ENCODE results near the gene MEAF6. TPM values are rescaled to one million over a fixed set of nuclear protein-coding genes. Genes with fewer than 3 reads are reported as not detected.

MEAF6 gene
- total RNA-seq, 1 donor from 2014 or later = 12.3 TPM

DNA sequence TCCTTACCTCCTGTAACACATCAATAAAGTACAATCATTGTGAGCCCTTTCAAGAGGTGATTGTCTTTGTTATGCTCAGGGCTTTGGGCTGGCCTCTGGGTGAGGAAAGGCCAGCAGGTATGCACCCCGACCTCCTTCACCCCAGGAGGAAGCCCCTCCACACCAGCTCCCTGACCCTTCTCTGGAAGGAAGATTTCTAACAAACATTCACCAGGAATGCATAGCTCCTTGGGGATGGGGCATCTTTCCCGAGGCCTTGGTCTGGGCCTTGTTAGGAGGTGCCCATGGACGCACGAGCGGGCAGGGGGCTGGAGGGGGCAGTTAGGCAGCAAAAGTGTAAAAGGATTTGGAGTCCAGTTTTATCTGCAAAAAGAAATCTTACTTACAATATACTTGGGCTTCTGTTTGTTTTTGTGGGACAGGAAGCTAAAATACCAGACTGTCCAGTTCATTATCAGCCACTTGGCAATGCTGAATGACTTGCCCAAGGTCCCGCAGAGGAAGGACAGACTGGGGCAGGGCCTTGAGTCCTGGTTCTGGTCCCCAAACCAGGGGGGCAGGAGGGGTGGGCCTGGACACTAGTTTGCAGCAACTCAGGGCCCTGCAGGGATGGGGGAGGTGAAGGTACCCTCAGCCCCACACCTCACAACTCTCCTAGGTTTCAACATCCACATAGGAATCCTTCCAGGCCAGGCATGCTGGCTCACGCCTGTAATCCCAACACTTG lies 30.1 kb downstream of the MEAF6 start:
- no peak for TF ChIP-seq CTCF (IDR thresholded peaks at IDR 0.05)
- Histone ChIP-seq H3K27ac (peak overlapping the region; percentile 89 to 95), H3K27me3 (no peaks in the 10 kb centered on the region), H3K4me3 (no peak overlapping the region), H3K9me3 (no peaks in the 10 kb centered on the region), H3K36me3 (peaks cover 44 to 56% of the 10 kb centered on the region in 2 donors), H3K4me1 (peaks cover 30 to 43% of the 10 kb centered on the region in 2 donors)
- DNase-seq (ENCODE audit: low spot score in 2 of 2) = peak in 1 of 2 donors; percentile 65
- intact Hi-C loops (cut with DNase I) = no loop called here

- peaks cover 37 to 51% of the 10 kb centered on the region in 2 donors for H3K36me3 ChIP-seq
- peak overlapping the region; percentile 89 to 95 for H3K27ac ChIP-seq
- no peak for DNase-seq (ENCODE audit: low spot score in 2 of 2)
- no peak for TF ChIP-seq CTCF (IDR thresholded peaks at IDR 0.05)
- H3K4me1 ChIP-seq = peaks cover 34 to 49% of the 10 kb centered on the region in 2 donors
- H3K27me3 ChIP-seq = no peaks in the 10 kb centered on the region
- H3K9me3 ChIP-seq = no peaks in the 10 kb centered on the region
- H3K4me3 ChIP-seq = no peak overlapping the region
- intact Hi-C loops (cut with DNase I) = no loop called here
These were observed 30.8 kb downstream of the MEAF6 start for GRCh38 chr1:37483785-37484184.

- H3K27ac ChIP-seq = peak overlapping the region; percentile 89 to 95
- H3K36me3 ChIP-seq = peaks cover 38 to 44% of the 10 kb centered on the region in 2 donors
- intact Hi-C loops (cut with DNase I) = no loop called here
- no peak for TF ChIP-seq CTCF (IDR thresholded peaks at IDR 0.05)
- peaks cover 34 to 56% of the 10 kb centered on the region in 2 donors for H3K4me1 ChIP-seq
- DNase-seq (ENCODE audit: low spot score in 2 of 2) = no peak
- H3K4me3 ChIP-seq = no peak overlapping the region
- H3K27me3 ChIP-seq = no peaks in the 10 kb centered on the region
- no peaks in the 10 kb centered on the region for H3K9me3 ChIP-seq
These were observed 31.5 kb downstream of the MEAF6 start for GRCh38 chr1:37482796-37483744.

DNA sequence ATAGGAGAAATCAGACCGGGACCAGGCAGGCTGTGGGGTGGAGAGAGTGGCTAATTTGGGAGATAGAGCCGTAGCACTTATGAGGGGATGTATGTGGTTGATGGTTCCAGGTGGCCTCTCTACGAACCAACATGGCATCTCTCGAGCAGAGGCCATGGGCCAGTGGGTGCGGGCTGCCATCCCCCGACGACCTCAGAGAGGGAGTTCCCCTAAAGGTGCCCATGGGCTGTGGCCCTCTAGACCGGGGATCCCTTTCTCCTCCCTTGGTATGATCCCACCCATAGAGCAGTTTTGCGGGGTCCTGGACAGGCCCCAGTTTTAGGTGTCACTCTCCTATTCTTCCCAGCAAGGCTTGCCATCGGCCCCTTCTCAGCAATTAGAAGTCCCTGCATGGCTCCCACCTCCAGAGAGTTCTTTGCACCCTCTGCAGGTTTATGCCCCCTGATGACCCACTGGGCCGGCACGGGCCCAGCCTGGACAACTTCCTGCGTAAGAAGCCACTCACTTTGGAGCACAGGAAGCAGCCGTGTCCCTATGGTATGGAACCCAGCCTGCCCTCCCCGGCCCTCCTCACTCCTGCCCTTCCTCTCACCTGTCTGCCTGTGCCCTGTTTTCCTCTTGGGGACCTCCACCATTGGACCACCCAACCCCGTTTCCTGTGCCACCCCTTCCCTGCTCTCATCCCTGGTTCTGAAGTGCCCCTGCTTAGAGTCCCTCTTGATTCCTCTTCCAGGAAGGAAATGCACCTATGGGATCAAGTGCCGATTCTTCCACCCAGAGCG lies 32.4 kb downstream of the MEAF6 start:
- Histone ChIP-seq H3K9me3 (no peaks in the 10 kb centered on the region), H3K36me3 (peaks cover 43 to 49% of the 10 kb centered on the region in 2 donors), H3K4me1 (peaks cover 42 to 62% of the 10 kb centered on the region in 2 donors), H3K27me3 (no peaks in the 10 kb centered on the region), H3K4me3 (no peak overlapping the region), H3K27ac (peak overlapping the region; percentile 89 to 99)
- no peak for TF ChIP-seq CTCF (IDR thresholded peaks at IDR 0.05)
- intact Hi-C loops (cut with DNase I) = no loop called here
- DNase-seq (ENCODE audit: low spot score in 2 of 2) = no peak

DNA sequence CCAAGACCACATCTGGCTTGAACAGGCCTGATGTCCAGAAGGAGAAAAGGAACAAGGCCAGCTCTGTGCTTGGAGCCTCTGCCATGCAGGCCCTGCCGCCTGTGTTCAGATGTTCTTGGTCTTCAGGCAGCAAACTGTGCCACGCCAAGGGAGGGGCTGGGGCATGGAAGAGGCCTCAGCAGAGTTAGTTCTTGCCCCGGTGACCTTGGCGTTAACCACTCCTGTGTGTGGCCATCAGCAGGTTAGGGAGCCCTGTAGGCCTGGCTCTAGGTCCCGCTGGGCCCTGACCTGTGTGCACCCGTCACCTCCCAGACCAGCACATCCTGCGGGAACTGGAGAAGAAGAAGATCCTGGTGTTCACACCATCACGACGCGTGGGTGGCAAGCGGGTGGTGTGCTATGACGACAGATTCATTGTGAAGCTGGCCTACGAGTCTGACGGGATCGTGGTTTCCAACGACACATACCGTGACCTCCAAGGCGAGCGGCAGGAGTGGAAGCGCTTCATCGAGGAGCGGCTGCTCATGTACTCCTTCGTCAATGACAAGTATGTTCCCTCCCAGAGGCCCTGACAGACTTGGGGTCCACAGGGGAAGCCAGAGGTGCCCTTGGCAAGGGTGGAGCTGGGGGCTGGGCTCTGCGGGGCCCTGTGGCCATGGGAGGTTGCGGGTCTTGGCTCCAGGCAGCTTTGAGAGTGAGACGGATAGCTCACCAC lies 33.1 kb downstream of the MEAF6 start:
- H3K36me3 ChIP-seq = peaks cover 43 to 49% of the 10 kb centered on the region in 2 donors
- peak overlapping the region; percentile 99 for H3K27ac ChIP-seq
- intact Hi-C loops (cut with DNase I) = no loop called here
- H3K4me3 ChIP-seq = no peak overlapping the region
- DNase-seq (ENCODE audit: low spot score in 2 of 2) = no peak
- peaks cover 39 to 59% of the 10 kb centered on the region in 2 donors for H3K4me1 ChIP-seq
- H3K9me3 ChIP-seq = no peaks in the 10 kb centered on the region
- no peaks in the 10 kb centered on the region for H3K27me3 ChIP-seq
- TF ChIP-seq CTCF (IDR thresholded peaks at IDR 0.05) = no peak
